H9 (cell line): ENCODE data around the gene HMGCS2. TPM values are rescaled to one million over a fixed set of nuclear protein-coding genes. Genes with fewer than 3 reads are reported as not detected.

Experiments
- DNase-seq: peaks from one replicate; pipeline ENCODE4 v3.0.0-alpha.2; 2017
- H2AFZ ChIP-seq: one replicate; pipeline ENCODE4 v1.6.1; 2013; ENCODE audit warnings: mild to moderate bottlenecking, low read length, control low read depth, moderate library complexity
- H2AK5ac ChIP-seq: 2 replicates; pipeline ENCODE4 v1.6.1; 2013; ENCODE audit warnings: low read length, control low read depth, mixed read lengths; ENCODE audit not compliant: insufficient read length
- H2BK120ac ChIP-seq: one replicate; pipeline ENCODE4 v1.6.1; 2013; ENCODE audit warnings: low read depth, mild to moderate bottlenecking, low read length, control low read depth, inconsistent platforms; ENCODE audit not compliant: poor library complexity, severe bottlenecking
- H2BK12ac ChIP-seq: 2 replicates; pipeline ENCODE4 v1.6.1; 2013; ENCODE audit warnings: low read length, control low read depth, mixed read lengths, low read depth; ENCODE audit not compliant: insufficient read length
- H2BK15ac ChIP-seq: 2 replicates; pipeline ENCODE4 v1.6.1; 2013; ENCODE audit warnings: low read depth, low read length, control low read depth
- H2BK20ac ChIP-seq: one replicate; pipeline ENCODE4 v1.6.1; 2013; ENCODE audit warnings: low read depth, mild to moderate bottlenecking, low read length, control low read depth, inconsistent platforms; ENCODE audit not compliant: poor library complexity, severe bottlenecking
- H2BK5ac ChIP-seq: 2 replicates; pipeline ENCODE4 v1.6.1; 2013; ENCODE audit warnings: low read length, control low read depth, mixed read lengths; ENCODE audit not compliant: insufficient read length
- H3K14ac ChIP-seq: 2 replicates; pipeline ENCODE4 v1.6.1; 2013; ENCODE audit warnings: low read length, control low read depth; ENCODE audit not compliant: insufficient read depth
- H3K18ac ChIP-seq: 2 replicates; pipeline ENCODE4 v1.6.1; 2013; ENCODE audit warnings: low read depth, mild to moderate bottlenecking, mixed read lengths, low read length, control low read depth; ENCODE audit not compliant: insufficient read length
- H3K23ac ChIP-seq: 2 replicates; pipeline ENCODE4 v1.6.1; 2013; ENCODE audit warnings: low read length, control low read depth, mixed read lengths, low read depth; ENCODE audit not compliant: insufficient read length
- H3K23me2 ChIP-seq: 2 replicates; pipeline ENCODE4 v1.6.1; 2013; ENCODE audit warnings: low read depth, mild to moderate bottlenecking, mixed read lengths, low read length, control low read depth; ENCODE audit not compliant: insufficient read length, poor library complexity, severe bottlenecking
- H3K27ac ChIP-seq: 2 replicates; pipeline ENCODE4 v1.5.1; 2013; ENCODE audit warnings: low read length, control low read depth, mixed read lengths, low read depth; ENCODE audit not compliant: insufficient read length
- H3K27me3 ChIP-seq: 2 replicates; pipeline ENCODE4 v1.6.1; 2013; ENCODE audit warnings: low read length, control low read depth, inconsistent platforms; ENCODE audit not compliant: insufficient read depth
- H3K4ac ChIP-seq: 2 replicates; pipeline ENCODE4 v1.6.1; 2013; ENCODE audit warnings: low read depth, mild to moderate bottlenecking, control low read depth, inconsistent platforms, low read length, moderate library complexity
- H3K4me1 ChIP-seq: 2 replicates; pipeline ENCODE4 v1.6.1; 2013; ENCODE audit warnings: low read length, control low read depth, inconsistent platforms; ENCODE audit not compliant: insufficient read depth
- H3K4me2 ChIP-seq: 2 replicates; pipeline ENCODE4 v1.6.1; 2013; ENCODE audit warnings: low read length, control low read depth, mixed read lengths; ENCODE audit not compliant: insufficient read length, insufficient read depth
- H3K56ac ChIP-seq: 2 replicates; pipeline ENCODE4 v1.6.1; 2013; ENCODE audit warnings: low read depth, mild to moderate bottlenecking, mixed read lengths, low read length, control low read depth; ENCODE audit not compliant: insufficient read length
- H3K79me1 ChIP-seq: 2 replicates; pipeline ENCODE4 v1.6.1; 2013; ENCODE audit warnings: low read depth, mild to moderate bottlenecking, moderate library complexity, low read length, control low read depth, inconsistent platforms; ENCODE audit not compliant: insufficient read depth, poor library complexity, severe bottlenecking
- H3K79me2 ChIP-seq: 2 replicates; pipeline ENCODE4 v1.6.1; 2013; ENCODE audit warnings: low read length, control low read depth, inconsistent platforms; ENCODE audit not compliant: insufficient read depth
- H3K9ac ChIP-seq: 2 replicates; pipeline ENCODE4 v1.6.1; 2013; ENCODE audit warnings: low read length, control low read depth, mixed read lengths; ENCODE audit not compliant: insufficient read length; ENCODE audit errors: extremely low read depth
- H3K9me3 ChIP-seq: one replicate; pipeline ENCODE4 v1.6.1; 2013; ENCODE audit warnings: low read depth, low read length, inconsistent platforms; ENCODE audit not compliant: control insufficient read depth
- H3T11ph ChIP-seq: one replicate; pipeline ENCODE4 v1.6.1; 2013; ENCODE audit warnings: mild to moderate bottlenecking, low read length, control low read depth, inconsistent platforms
- H4K20me1 ChIP-seq: one replicate; pipeline ENCODE4 v1.6.1; 2013; ENCODE audit not compliant: control insufficient read depth, insufficient read length, insufficient read depth
- H4K5ac ChIP-seq: 2 replicates; pipeline ENCODE4 v1.6.1; 2013; ENCODE audit warnings: low read depth, mild to moderate bottlenecking, mixed read lengths, low read length, control low read depth; ENCODE audit not compliant: insufficient read length
- H4K8ac ChIP-seq: replicated peaks from 2 replicates; pipeline ENCODE4 v1.6.1; 2013; ENCODE audit warnings: low read length, control low read depth, mixed read lengths, low read depth; ENCODE audit not compliant: insufficient read length
- H4K91ac ChIP-seq: 2 replicates; pipeline ENCODE4 v1.6.1; 2013; ENCODE audit warnings: low read depth, mild to moderate bottlenecking, moderate library complexity, mixed read lengths, low read length, control low read depth; ENCODE audit not compliant: insufficient read length
- H3K27ac Mint-ChIP-seq, 3 experiments: 2 replicates in 2 of 3; 3 replicates in 1 of 3; pipeline ENCODE4 v1.8.0; 2020 to 2021; ENCODE audit warnings: mixed read lengths in 3 of 3, mild to moderate bottlenecking in 1 of 3, moderate library complexity in 1 of 3
- H3K27me3 Mint-ChIP-seq: 2 replicates; pipeline ENCODE4 v1.8.0; 2021; ENCODE audit warnings: low read depth, mild to moderate bottlenecking, moderate library complexity, mixed read lengths
- H3K36me3 Mint-ChIP-seq, 3 experiments: 2 replicates in 2 of 3; 3 replicates in 1 of 3; pipeline ENCODE4 v1.8.0; 2020 to 2021; ENCODE audit warnings: low read depth in 3 of 3, mixed read lengths in 3 of 3; ENCODE audit not compliant: insufficient read depth in 1 of 3
- H3K4me1 Mint-ChIP-seq, 2 experiments: 2 replicates each; pipeline ENCODE4 v1.8.0; 2020; ENCODE audit warnings: mixed read lengths in 2 of 2
- H3K4me3 Mint-ChIP-seq, 2 experiments: 2 replicates in 1 of 2; 3 replicates in 1 of 2; pipeline ENCODE4 v1.8.0; 2020 to 2021; ENCODE audit warnings: mild to moderate bottlenecking in 2 of 2, mixed read lengths in 2 of 2, moderate library complexity in 1 of 2
- H3K9me3 Mint-ChIP-seq, 2 experiments: 2 replicates in 1 of 2; 3 replicates in 1 of 2; pipeline ENCODE4 v1.8.0; 2020; ENCODE audit warnings: mild to moderate bottlenecking in 2 of 2, mixed read lengths in 2 of 2, moderate library complexity in 1 of 2
- CTCF ChIP-seq: fragments of 200-600 bp; sonication (generic); conservative IDR thresholded peaks from 3 replicates; pipeline ENCODE4 v1.8.0; 2021; ENCODE audit warnings: antibody characterized with exemption, mild to moderate bottlenecking
- WGBS: extraction: QIAGEN DNeasy Blood & Tissue Kit; methylation state at CpG from one replicate; pipeline ENCODE4 v1.1.7; 2013; ENCODE audit warnings: missing lambda C conversion rate, low lambda C conversion rate, mixed read lengths; ENCODE audit not compliant: insufficient read length; ENCODE audit errors: extremely low coverage; 5-methylcytosine and 5-hydroxymethylcytosine counted together
- total RNA-seq: library from RNA; stranded (reverse); gene quantifications from 2 replicates; pipeline ENCODE4 v1.2.1, GENCODE V29; 2021

HMGCS2 gene
- total RNA-seq, 1 experiment from 2014 or later = not detected

GRCh38 chr1:119794230-119794875, 25.6 kb upstream of the HMGCS2 start:
- Histone ChIP-seq H3K23ac (no peak overlapping the region), H4K8ac (no peak overlapping the region), H3K23me2 (no peaks in the 10 kb centered on the region), H3K79me2 (no peaks in the 10 kb centered on the region), H3K9ac (no peak overlapping the region), H3K9me3 (no peaks in the 10 kb centered on the region), H3K4me1 (no peaks in the 10 kb centered on the region), H2AFZ (no peak overlapping the region), H3K18ac (no peak overlapping the region), H3K4me2 (no peak overlapping the region), H3K27me3 (no peaks in the 10 kb centered on the region), H2BK120ac (no peak overlapping the region), H3K14ac (no peak overlapping the region), H2AK5ac (no peak overlapping the region), H4K20me1 (no peaks in the 10 kb centered on the region), H2BK20ac (no peak overlapping the region), H4K91ac (no peak overlapping the region), H2BK15ac (no peak overlapping the region), H3K27ac (no peak overlapping the region), H3K4ac (no peak overlapping the region), H2BK12ac (no peak overlapping the region), H3T11ph (no peak overlapping the region), H2BK5ac (no peak overlapping the region), H3K79me1 (no peaks in the 10 kb centered on the region), H4K5ac (no peak overlapping the region), H3K56ac (no peak overlapping the region)
- TF ChIP-seq CTCF = no peak
- Mint-ChIP-seq H3K4me3 (no peak overlapping the region), H3K27ac (no peak overlapping the region), H3K9me3 (no peaks in the 10 kb centered on the region), H3K4me1 (peaks cover 3 to 10% of the 10 kb centered on the region in 2 experiments; a peak in 2 of 4 replicates), H3K27me3 (no peaks in the 10 kb centered on the region; the same call in 1 of the 2 replicates), H3K36me3 (no peaks in the 10 kb centered on the region)
- no peak for DNase-seq
- no CpG with 5 or more reads among the region's 8 CpGs for WGBS
